GM18951 (cell line): ENCODE data around the gene ACOX3.
"Not testable (repeated sequence)": the region's sequence is repeated elsewhere in the genome, so short reads cannot be mapped to it uniquely, and the experiment has no call there.

Experiments used
- POLR2A ChIP-seq: IDR thresholded peaks from 4 replicates; pipeline ENCODE4 v1.6.1; 2011; ENCODE audit warnings: mild to moderate bottlenecking; ENCODE audit not compliant: insufficient read length, insufficient read depth; ENCODE audit errors: extremely low read depth
- in situ Hi-C: fragments of 300-500 bp; cut with MboI; formaldehyde crosslinking; loops from one replicate; pipeline ENCODE4 v1.12.0; 2022; ENCODE audit warnings: low sequenced_read_pairs, mixed read lengths, inconsistent platforms; ENCODE audit not compliant: unreplicated experiment

ACOX3 gene

GRCh38 chr4:8435656-8436121 lies 4.8 kb downstream of the ACOX3 start:
- peak; percentile 55 for TF ChIP-seq POLR2A
- in situ Hi-C loops, result no loop called here

DNA sequence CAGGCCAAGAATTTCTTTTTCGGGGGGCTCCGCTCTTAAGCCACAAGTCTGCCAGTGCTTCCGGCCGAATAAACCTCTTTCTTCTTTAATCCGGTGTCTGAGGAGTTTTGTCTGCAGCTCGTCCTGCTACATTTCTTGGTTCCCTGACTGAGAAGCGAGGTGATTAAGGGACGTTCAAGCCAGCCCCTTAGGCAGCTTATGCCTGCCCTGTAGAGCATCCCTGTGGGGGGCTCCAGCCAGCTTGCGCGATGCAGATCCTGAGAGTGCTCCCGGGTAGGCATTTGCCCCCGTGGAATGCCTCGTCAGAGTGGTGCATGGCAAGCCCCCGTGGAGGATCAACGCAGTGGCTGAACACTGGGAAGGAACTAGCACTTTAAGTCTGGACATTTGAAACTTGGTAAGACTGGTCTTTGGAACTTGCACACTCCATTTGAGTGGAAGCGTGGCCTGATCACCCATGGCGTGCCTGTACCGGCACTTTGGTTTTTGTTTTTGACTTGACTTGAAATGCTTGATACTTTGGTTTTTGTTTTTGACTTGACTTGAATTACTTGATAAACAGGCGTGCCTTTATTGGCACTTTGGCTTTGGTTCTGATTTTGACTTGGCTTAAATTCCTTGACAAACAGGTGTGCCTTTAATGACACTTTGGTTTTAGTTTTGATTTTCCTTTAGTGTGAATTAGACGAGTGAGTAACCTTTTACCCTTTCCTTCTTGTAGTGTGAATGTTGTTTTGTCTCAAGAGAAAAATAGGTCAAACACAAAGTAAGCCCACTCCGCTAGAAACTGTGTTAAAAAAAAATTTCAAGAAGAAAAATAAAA lies 6.1 kb downstream of the ACOX3 start:
- in situ Hi-C loops, result no loop called here
- no peak for TF ChIP-seq POLR2A

GRCh38 chr4:8433136-8433535 lies 7.4 kb downstream of the ACOX3 start:
- no peak for TF ChIP-seq POLR2A
- in situ Hi-C loops, result no loop called here

GRCh38 chr4:8431553-8431952 lies 9.0 kb downstream of the ACOX3 start:
- in situ Hi-C loops, result no loop called here
- no peak for TF ChIP-seq POLR2A

GRCh38 chr4:8428288-8429097 lies 12.0 kb downstream of the ACOX3 start:
- peak; percentile 75 for TF ChIP-seq POLR2A
- in situ Hi-C loops, result no loop called here

GRCh38 chr4:8427761-8428287 lies 12.7 kb downstream of the ACOX3 start:
- TF ChIP-seq POLR2A, result no peak
- in situ Hi-C loops, result no loop called here

- no peak for TF ChIP-seq POLR2A
- in situ Hi-C loops, result no loop called here
These were observed 13.3 kb downstream of the ACOX3 start for GRCh38 chr4:8427262-8427661.

- in situ Hi-C loops, result no loop called here
- no peak for TF ChIP-seq POLR2A
These were observed 17.7 kb downstream of the ACOX3 start for GRCh38 chr4:8422786-8423185.

DNA sequence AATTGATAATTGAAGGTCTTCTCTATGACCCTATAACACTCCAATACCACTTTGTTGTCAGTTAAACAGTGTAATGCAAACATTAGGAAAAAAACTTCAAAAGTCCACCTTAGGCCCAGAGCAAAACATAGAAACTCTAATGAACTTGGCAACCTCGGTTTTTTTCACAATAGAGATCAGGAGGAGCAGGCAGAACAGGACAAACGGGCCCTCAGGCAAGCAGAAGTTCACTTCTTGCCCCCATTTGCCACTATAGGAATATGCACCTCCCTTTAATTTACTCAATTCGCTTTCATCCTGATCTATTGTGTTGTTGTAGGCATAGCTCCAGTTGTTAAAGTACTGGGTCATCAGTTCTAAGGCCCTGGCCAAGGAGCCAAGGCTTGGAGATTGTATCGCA lies 18.2 kb downstream of the ACOX3 start:
- TF ChIP-seq POLR2A, result no peak
- in situ Hi-C loops, result no loop called here

DNA sequence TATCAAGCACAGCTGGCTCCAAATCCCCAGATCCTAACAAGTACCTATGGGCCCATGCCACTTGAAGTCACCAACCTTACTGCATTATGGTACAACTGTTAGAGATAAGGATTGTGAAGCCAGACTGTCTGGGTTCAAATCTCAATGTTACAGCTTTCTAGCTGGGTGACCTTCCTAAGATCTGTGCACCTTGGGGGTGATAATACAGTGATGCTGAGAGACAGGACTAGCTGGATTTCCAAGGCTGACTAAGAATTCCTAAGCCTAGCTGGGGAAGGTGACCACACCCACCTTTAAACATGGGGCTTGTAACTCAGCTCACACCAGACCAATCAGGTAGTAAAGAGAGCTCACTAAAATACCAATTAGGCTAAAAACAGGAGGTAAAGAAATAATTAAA lies 20.4 kb downstream of the ACOX3 start:
- in situ Hi-C loops, result not testable (repeated sequence)

- TF ChIP-seq POLR2A, result no peak
- in situ Hi-C loops, result no loop called here
These were observed 21.1 kb downstream of the ACOX3 start for GRCh38 chr4:8419222-8420041.

GRCh38 chr4:8417071-8417614 lies 23.4 kb downstream of the ACOX3 start:
- in situ Hi-C loops, result no loop called here
- TF ChIP-seq POLR2A, result no peak

GRCh38 chr4:8414377-8414776 lies 26.1 kb downstream of the ACOX3 start:
- TF ChIP-seq POLR2A, result no peak
- in situ Hi-C loops, result no loop called here

- TF ChIP-seq POLR2A, result no peak
- in situ Hi-C loops, result no loop called here
These were observed 28.2 kb downstream of the ACOX3 start for GRCh38 chr4:8412288-8412687.
